Fibroblast of the aortic adventitia (primary cell): ENCODE results near the gene HERPUD1. TPM values are rescaled to one million over a fixed set of nuclear protein-coding genes. Genes with fewer than 3 reads are reported as not detected.

Experiments used
- DNase-seq: peaks from one replicate; pipeline ENCODE4 v3.0.0-alpha.2; 2010; ENCODE audit warnings: low read depth
- H3K4me3 ChIP-seq: 2 replicates; pipeline ENCODE4 v1.5.1; 2011; ENCODE audit warnings: low read depth, mild to moderate bottlenecking, control low read depth, low read length, moderate library complexity
- CTCF ChIP-seq: IDR thresholded peaks from 2 replicates; pipeline ENCODE4 v1.5.1; 2011; ENCODE audit warnings: mild to moderate bottlenecking, low read length, control low read depth, inconsistent platforms; ENCODE audit not compliant: insufficient read depth
- total RNA-seq: library from RNA; depleted of rRNA; stranded (reverse); fragments of >200 nt; gene quantifications from 2 replicates; pipeline ENCODE4 v1.2.3, GENCODE V29; 2012; ENCODE audit warnings: low replicate concordance

Gene HERPUD1
- total RNA-seq, 1 donor = 151 TPM

GRCh38 chr16:56888806-56889205 lies 43.1 kb upstream of the HERPUD1 start:
- no peak overlapping the region for H3K4me3 ChIP-seq
- no peak for DNase-seq
- TF ChIP-seq CTCF = no peak

GRCh38 chr16:56889206-56889605 lies 42.7 kb upstream of the HERPUD1 start:
- TF ChIP-seq CTCF = no peak
- no peak overlapping the region for H3K4me3 ChIP-seq
- DNase-seq = no peak

GRCh38 chr16:56891685-56892084 lies 40.3 kb upstream of the HERPUD1 start:
- no peak for TF ChIP-seq CTCF
- DNase-seq = no peak
- no peak overlapping the region for H3K4me3 ChIP-seq

- no peak for TF ChIP-seq CTCF
- H3K4me3 ChIP-seq = no peak overlapping the region
- no peak for DNase-seq
These were observed 39.2 kb upstream of the HERPUD1 start for GRCh38 chr16:56892705-56893104.

GRCh38 chr16:56894331-56894917 lies 37.5 kb upstream of the HERPUD1 start:
- no peak for TF ChIP-seq CTCF

GRCh38 chr16:56895813-56896212 lies 36.1 kb upstream of the HERPUD1 start:
- no peak overlapping the region for H3K4me3 ChIP-seq
- TF ChIP-seq CTCF = no peak
- DNase-seq = no peak

More at GRCh38 chr16:56894331-56894917, 37.5 kb upstream of the HERPUD1 start:
- H3K4me3 ChIP-seq = no peak overlapping the region
- no peak for DNase-seq

- no peak overlapping the region for H3K4me3 ChIP-seq
- TF ChIP-seq CTCF = no peak
- DNase-seq = no peak
These were observed 35.7 kb upstream of the HERPUD1 start for GRCh38 chr16:56896244-56896643.
